Inflammatory macrophage (primary cell): ENCODE data around the gene THRB.
A peak's percentile ranks its signal among the peaks of the same experiment; 100 is the strongest.

Source experiments
- DNase-seq, 2 donors: peaks; one replicate each; pipeline ENCODE4 v3.0.0-alpha.2; 2020 to 2022
- total RNA-seq, 18 experiments: gene quantifications; one replicate each; lab custom pipeline; 2026; ENCODE audit warnings: mixed read lengths in 6 of 18, inconsistent platforms in 2 of 18; lab: John Stamatoyannopoulos, UW

The THRB gene
- 1.9 to 26.9 (median 5.7) reads per million in 18 experiments for total RNA-seq

- DNase-seq: peak; percentile 39 to 63
These were observed at the start of gene THRB for GRCh38 chr3:24494618-24495325. Gene THRB, minus strand, starts transcription at chr3:24494850.

GRCh38 chr3:24541935-24542334, 47.3 kb upstream of the THRB start:
- no peak for DNase-seq

GRCh38 chr3:24540821-24541220, 46.2 kb upstream of the THRB start:
- no peak for DNase-seq

- no peak for DNase-seq
These were observed 45.0 kb upstream of the THRB start for GRCh38 chr3:24539699-24540098.

- DNase-seq: no peak
These were observed 44.2 kb upstream of the THRB start for GRCh38 chr3:24538891-24539290.

GRCh38 chr3:24533561-24534193, 39.0 kb upstream of the THRB start:
- DNase-seq: no peak

- no peak for DNase-seq
These were observed 35.8 kb upstream of the THRB start for GRCh38 chr3:24530471-24530870.

- DNase-seq: no peak
These were observed 34.6 kb upstream of the THRB start for GRCh38 chr3:24529210-24529609.

GRCh38 chr3:24526640-24527212, 32.1 kb upstream of the THRB start:
- no peak for DNase-seq

- DNase-seq: no peak
These were observed 30.9 kb upstream of the THRB start for GRCh38 chr3:24525557-24525956.

GRCh38 chr3:24525022-24525421, 30.4 kb upstream of the THRB start:
- no peak for DNase-seq

- DNase-seq: no peak
These were observed 29.5 kb upstream of the THRB start for GRCh38 chr3:24523988-24524727.

- no peak for DNase-seq
These were observed 28.6 kb upstream of the THRB start for GRCh38 chr3:24523215-24523614.

GRCh38 chr3:24522146-24522579, 27.5 kb upstream of the THRB start:
- no peak for DNase-seq

- peak; percentile 27 to 59 for DNase-seq
These were observed 26.9 kb upstream of the THRB start for GRCh38 chr3:24521420-24522145.

GRCh38 chr3:24520976-24521419, 26.3 kb upstream of the THRB start:
- DNase-seq: no peak

- no peak for DNase-seq
These were observed 25.4 kb upstream of the THRB start for GRCh38 chr3:24520101-24520495.

- DNase-seq: no peak
These were observed 24.9 kb upstream of the THRB start for GRCh38 chr3:24519368-24520100.

GRCh38 chr3:24518990-24519367, 24.3 kb upstream of the THRB start:
- no peak for DNase-seq

GRCh38 chr3:24514119-24514518, 19.5 kb upstream of the THRB start:
- no peak for DNase-seq

- DNase-seq: no peak
These were observed 18.8 kb upstream of the THRB start for GRCh38 chr3:24513463-24513862.
